ENCODE results near the gene NLRC3.

Gene NLRC3

GRCh38 chr16:3596101-3596861, 19.1 kb upstream of the NLRC3 start:
- no peak for TF ChIP-seq CTCF (IDR thresholded peaks at IDR 0.05)

- TF ChIP-seq CTCF (IDR thresholded peaks at IDR 0.05) = no peak
Observed at GRCh38 chr16:3595521-3596021, 18.4 kb upstream of the NLRC3 start.

- TF ChIP-seq CTCF (IDR thresholded peaks at IDR 0.05) = no peak
Observed at GRCh38 chr16:3595110-3595486, 17.9 kb upstream of the NLRC3 start.

GRCh38 chr16:3594316-3595109, 17.3 kb upstream of the NLRC3 start:
- no peak for TF ChIP-seq CTCF (IDR thresholded peaks at IDR 0.05)

GRCh38 chr16:3592559-3592958, 15.4 kb upstream of the NLRC3 start:
- no peak for TF ChIP-seq CTCF (IDR thresholded peaks at IDR 0.05)

- no peak for TF ChIP-seq CTCF (IDR thresholded peaks at IDR 0.05)
Observed at GRCh38 chr16:3591991-3592390, 14.8 kb upstream of the NLRC3 start.

GRCh38 chr16:3591436-3591803, 14.2 kb upstream of the NLRC3 start:
- no peak for TF ChIP-seq CTCF (IDR thresholded peaks at IDR 0.05)
